ENCODE data around the gene SNED1.
A peak's percentile ranks its signal among the peaks of the same experiment; 100 is the strongest.

The SNED1 gene

DNA sequence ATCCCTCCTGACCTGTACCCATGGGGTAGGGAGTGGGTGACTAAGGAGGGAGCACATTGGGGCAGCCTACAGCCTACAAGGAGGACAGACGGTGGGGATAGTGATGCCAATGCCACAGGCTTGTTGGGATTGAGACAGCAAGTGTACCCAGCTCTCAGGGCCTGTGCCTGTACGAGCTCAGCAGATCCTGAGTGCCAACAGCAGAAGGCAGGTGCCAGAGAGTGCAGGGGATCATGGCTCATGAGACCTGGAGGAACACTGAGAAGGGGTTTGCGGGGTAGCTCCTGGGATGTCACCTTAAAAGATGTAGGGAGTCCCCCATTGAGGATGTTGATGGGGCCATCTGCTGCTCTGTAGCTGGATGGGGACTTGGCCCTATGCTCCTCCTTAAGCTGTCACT lies 10.3 kb upstream of the SNED1 start:
- no peaks in the 10 kb centered on the region for H3K9me3 ChIP-seq (ENCODE audit: control insufficient read depth, insufficient read depth, low read length)
- no peaks in the 10 kb centered on the region for H3K79me2 ChIP-seq (ENCODE audit: control insufficient read depth, low read length)
- H3K27me3 ChIP-seq (ENCODE audit: control insufficient read depth, low read length), result peaks cover 2% of the 10 kb centered on the region
- no peak overlapping the region for H3K4me2 ChIP-seq (ENCODE audit: low read length)
- H3F3A ChIP-seq (ENCODE audit: control insufficient read depth, insufficient read depth), result no peaks in the 10 kb centered on the region
- H3K9me2 ChIP-seq (replicated peaks; ENCODE audit: control insufficient read depth, low read length), result no peaks in the 10 kb centered on the region
- TF ChIP-seq EZH2phosphoT487 (IDR thresholded peaks at IDR 0.05; ENCODE audit: borderline replicate concordance, low read length), result no peak
- TF ChIP-seq, protein P1, sequence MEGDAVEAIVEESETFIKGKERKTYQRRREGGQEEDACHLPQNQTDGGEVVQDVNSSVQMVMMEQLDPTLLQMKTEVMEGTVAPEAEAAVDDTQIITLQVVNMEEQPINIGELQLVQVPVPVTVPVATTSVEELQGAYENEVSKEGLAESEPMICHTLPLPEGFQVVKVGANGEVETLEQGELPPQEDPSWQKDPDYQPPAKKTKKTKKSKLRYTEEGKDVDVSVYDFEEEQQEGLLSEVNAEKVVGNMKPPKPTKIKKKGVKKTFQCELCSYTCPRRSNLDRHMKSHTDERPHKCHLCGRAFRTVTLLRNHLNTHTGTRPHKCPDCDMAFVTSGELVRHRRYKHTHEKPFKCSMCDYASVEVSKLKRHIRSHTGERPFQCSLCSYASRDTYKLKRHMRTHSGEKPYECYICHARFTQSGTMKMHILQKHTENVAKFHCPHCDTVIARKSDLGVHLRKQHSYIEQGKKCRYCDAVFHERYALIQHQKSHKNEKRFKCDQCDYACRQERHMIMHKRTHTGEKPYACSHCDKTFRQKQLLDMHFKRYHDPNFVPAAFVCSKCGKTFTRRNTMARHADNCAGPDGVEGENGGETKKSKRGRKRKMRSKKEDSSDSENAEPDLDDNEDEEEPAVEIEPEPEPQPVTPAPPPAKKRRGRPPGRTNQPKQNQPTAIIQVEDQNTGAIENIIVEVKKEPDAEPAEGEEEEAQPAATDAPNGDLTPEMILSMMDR (IDR thresholded peaks at IDR 0.05; ENCODE audit: low read depth, low read length, poor library complexity, severe bottlenecking), result no peak
- no peak overlapping the region for H3K27ac ChIP-seq (ENCODE audit: low read depth, low read length)
- H3K36me3 ChIP-seq (ENCODE audit: control insufficient read depth, low read length), result no peaks in the 10 kb centered on the region
- H3K4me3 ChIP-seq (ENCODE audit: low read length), result no peak overlapping the region
- H4K20me1 ChIP-seq (ENCODE audit: control insufficient read depth, insufficient read depth, low read depth, low read length), result no peaks in the 10 kb centered on the region
- H3K4me1 ChIP-seq (ENCODE audit: control insufficient read depth, low read length), result peaks cover 12% of the 10 kb centered on the region

GRCh38 chr2:240988571-240989271 lies 9.7 kb upstream of the SNED1 start:
- H3K9me3 ChIP-seq (ENCODE audit: control insufficient read depth, insufficient read depth, low read length), result no peaks in the 10 kb centered on the region
- no peaks in the 10 kb centered on the region for H3F3A ChIP-seq (ENCODE audit: control insufficient read depth, insufficient read depth)
- H3K27me3 ChIP-seq (ENCODE audit: control insufficient read depth, low read length), result no peaks in the 10 kb centered on the region
- TF ChIP-seq, protein P1 (IDR thresholded peaks at IDR 0.05; ENCODE audit: low read depth, low read length, poor library complexity, severe bottlenecking), result no peak
- no peak for TF ChIP-seq EZH2phosphoT487 (IDR thresholded peaks at IDR 0.05; ENCODE audit: borderline replicate concordance, low read length)
- H3K4me1 ChIP-seq (ENCODE audit: control insufficient read depth, low read length), result peaks cover 12% of the 10 kb centered on the region
- no peaks in the 10 kb centered on the region for H3K36me3 ChIP-seq (ENCODE audit: control insufficient read depth, low read length)
- H3K27ac ChIP-seq (ENCODE audit: low read depth, low read length), result no peak overlapping the region
- H3K9me2 ChIP-seq (replicated peaks; ENCODE audit: control insufficient read depth, low read length), result no peaks in the 10 kb centered on the region
- no peaks in the 10 kb centered on the region for H3K79me2 ChIP-seq (ENCODE audit: control insufficient read depth, low read length)
- H3K4me3 ChIP-seq (ENCODE audit: low read length), result no peak overlapping the region
- H4K20me1 ChIP-seq (ENCODE audit: control insufficient read depth, insufficient read depth, low read depth, low read length), result no peaks in the 10 kb centered on the region
- no peak overlapping the region for H3K4me2 ChIP-seq (ENCODE audit: low read length)

- no peak overlapping the region for H3K27ac ChIP-seq (ENCODE audit: low read depth, low read length)
- no peaks in the 10 kb centered on the region for H3K9me2 ChIP-seq (replicated peaks; ENCODE audit: control insufficient read depth, low read length)
- no peaks in the 10 kb centered on the region for H3K27me3 ChIP-seq (ENCODE audit: control insufficient read depth, low read length)
These were observed 8.8 kb upstream of the SNED1 start for GRCh38 chr2:240989451-240990265.

More at GRCh38 chr2:240989451-240990265, 8.8 kb upstream of the SNED1 start:
- no peaks in the 10 kb centered on the region for H3K9me3 ChIP-seq (ENCODE audit: control insufficient read depth, insufficient read depth, low read length)
- H3K4me2 ChIP-seq (ENCODE audit: low read length), result no peak overlapping the region
- H4K20me1 ChIP-seq (ENCODE audit: control insufficient read depth, insufficient read depth, low read depth, low read length), result no peaks in the 10 kb centered on the region
- H3K79me2 ChIP-seq (ENCODE audit: control insufficient read depth, low read length), result no peaks in the 10 kb centered on the region
- TF ChIP-seq, protein P1 (IDR thresholded peaks at IDR 0.05; ENCODE audit: low read depth, low read length, poor library complexity, severe bottlenecking), result peak; percentile 73
- TF ChIP-seq EZH2phosphoT487 (IDR thresholded peaks at IDR 0.05; ENCODE audit: borderline replicate concordance, low read length), result no peak
- H3K36me3 ChIP-seq (ENCODE audit: control insufficient read depth, low read length), result no peaks in the 10 kb centered on the region
- no peaks in the 10 kb centered on the region for H3F3A ChIP-seq (ENCODE audit: control insufficient read depth, insufficient read depth)
- H3K4me3 ChIP-seq (ENCODE audit: low read length), result no peak overlapping the region
- peaks cover 12% of the 10 kb centered on the region for H3K4me1 ChIP-seq (ENCODE audit: control insufficient read depth, low read length)

Measured in DOHH2 (cell line).